Activated CD4-positive, alpha-beta T cell treated with anti-CD3 and anti-CD28 coated beads, Interleukin-2, amount 50 U/mL, for 4 hours (primary cell): Measurements from ENCODE around the gene ZNF558.
"Not testable (repeated sequence)": the region's sequence is repeated elsewhere in the genome, so short reads cannot be mapped to it uniquely, and the experiment has no call there.

ENCODE experiments used
- DNase-seq, 2 experiments: peaks; one replicate each; pipeline ENCODE4 v3.0.0-alpha.2; 2020

The ZNF558 gene

GRCh38 chr19:8773587-8773986, 58.5 kb downstream of the ZNF558 start:
- DNase-seq, result not testable (repeated sequence)

- DNase-seq, result not testable (repeated sequence)
Measured at GRCh38 chr19:8769265-8769664, 62.8 kb downstream of the ZNF558 start.

DNA sequence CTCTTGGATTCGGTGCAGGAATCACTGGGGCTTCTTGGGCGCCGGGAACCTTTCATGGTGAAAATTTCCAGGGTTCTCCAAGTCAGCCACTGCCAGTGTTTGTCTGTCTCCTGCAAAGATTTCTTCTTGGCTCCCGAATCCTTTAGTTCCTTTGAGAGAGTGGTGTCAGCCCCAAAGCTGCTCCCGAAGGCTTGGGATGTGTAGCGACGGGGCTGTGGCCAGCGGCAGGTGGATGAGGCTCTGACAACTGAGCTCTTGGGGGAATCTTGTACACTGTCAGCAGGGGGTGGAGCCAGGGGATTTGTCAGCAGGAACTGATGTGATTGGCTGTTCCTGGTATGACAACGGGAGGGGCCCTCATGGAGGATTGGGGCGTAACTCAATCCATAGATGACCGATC, 64.8 kb downstream of the ZNF558 start:
- DNase-seq, result not testable (repeated sequence)
